Omental fat pad (tissue), 4 donors: ENCODE results near the gene IMPG2. TPM values are rescaled to one million over a fixed set of nuclear protein-coding genes. Genes with fewer than 3 reads are reported as not detected.

Experiments used
- ATAC-seq: fragments of 150-250 bp; one replicate; pipeline ENCODE4 v1.9.1; 2016; ENCODE audit warnings: mild to moderate bottlenecking, moderate library complexity; ENCODE audit not compliant: low FRiP score
- DNase-seq: peaks from one replicate; pipeline ENCODE4 v3.0.0-alpha.2; 2019; ENCODE audit warnings: low spot score
- total RNA-seq, 4 donors: library from RNA; depleted of rRNA; stranded (reverse); fragments of >200 nt; gene quantifications; one replicate each; pipeline ENCODE4 v1.1.0, GENCODE V29; 2016
- TF ChIP-seq, protein P1 (sequence below), 3 donors: fragments of 450-650 bp; IDR thresholded peaks; one replicate each; pipeline ENCODE4 v1.5.1; 2016 to 2017; ENCODE audit warnings: antibody characterized with exemption in 3 of 3, mild to moderate bottlenecking in 3 of 3, moderate library complexity in 2 of 3

IMPG2 gene
- total RNA-seq, 4 donors from 2014 or later: 0.13 to 0.56 (median 0.28) TPM

DNA sequence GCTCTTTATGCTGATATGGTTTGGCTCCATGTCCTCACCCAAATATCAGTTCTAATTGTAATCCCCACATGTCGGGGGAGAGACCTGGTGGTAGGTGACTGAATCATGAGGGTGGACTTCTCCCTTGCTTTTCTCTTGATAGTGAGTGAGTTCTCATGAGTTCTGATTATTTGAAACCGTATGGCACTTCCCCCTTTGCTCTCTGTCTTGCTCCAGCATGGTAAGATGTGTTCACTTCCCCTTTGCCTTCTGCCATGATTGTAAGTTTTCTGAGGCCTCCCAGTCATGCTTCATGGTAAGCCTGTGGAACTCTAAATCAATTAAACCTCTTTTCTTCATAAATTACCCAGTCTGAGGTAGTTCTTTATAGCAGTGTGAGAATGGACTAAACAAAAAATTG lies 107.6 kb downstream of the IMPG2 start:
- DNase-seq (no peak), ATAC-seq (no peak)
- TF ChIP-seq, protein P1, sequence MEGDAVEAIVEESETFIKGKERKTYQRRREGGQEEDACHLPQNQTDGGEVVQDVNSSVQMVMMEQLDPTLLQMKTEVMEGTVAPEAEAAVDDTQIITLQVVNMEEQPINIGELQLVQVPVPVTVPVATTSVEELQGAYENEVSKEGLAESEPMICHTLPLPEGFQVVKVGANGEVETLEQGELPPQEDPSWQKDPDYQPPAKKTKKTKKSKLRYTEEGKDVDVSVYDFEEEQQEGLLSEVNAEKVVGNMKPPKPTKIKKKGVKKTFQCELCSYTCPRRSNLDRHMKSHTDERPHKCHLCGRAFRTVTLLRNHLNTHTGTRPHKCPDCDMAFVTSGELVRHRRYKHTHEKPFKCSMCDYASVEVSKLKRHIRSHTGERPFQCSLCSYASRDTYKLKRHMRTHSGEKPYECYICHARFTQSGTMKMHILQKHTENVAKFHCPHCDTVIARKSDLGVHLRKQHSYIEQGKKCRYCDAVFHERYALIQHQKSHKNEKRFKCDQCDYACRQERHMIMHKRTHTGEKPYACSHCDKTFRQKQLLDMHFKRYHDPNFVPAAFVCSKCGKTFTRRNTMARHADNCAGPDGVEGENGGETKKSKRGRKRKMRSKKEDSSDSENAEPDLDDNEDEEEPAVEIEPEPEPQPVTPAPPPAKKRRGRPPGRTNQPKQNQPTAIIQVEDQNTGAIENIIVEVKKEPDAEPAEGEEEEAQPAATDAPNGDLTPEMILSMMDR (IDR thresholded peaks at IDR 0.05): no peak

DNA sequence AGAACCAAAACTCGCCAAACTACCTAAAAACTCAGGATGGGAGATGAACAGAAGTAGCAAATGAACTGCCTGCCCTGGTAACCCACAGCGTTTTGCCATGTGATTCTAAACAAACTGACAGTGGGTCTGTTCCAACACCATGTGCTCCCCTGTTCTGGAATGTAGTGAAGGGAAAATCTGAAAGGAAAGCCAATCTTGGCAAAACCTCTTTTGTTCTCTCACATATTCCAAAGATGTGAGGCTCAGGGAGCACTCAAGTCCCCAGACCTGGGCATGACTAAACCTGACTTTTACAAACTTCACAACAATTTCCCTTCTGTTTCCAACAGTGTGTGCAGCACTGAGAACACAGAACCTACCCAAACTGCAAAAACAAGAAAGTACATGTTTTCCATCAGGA lies 116.1 kb downstream of the IMPG2 start:
- DNase-seq (no peak), ATAC-seq (no peak)
- TF ChIP-seq, protein P1 (IDR thresholded peaks at IDR 0.05): no peak

DNA sequence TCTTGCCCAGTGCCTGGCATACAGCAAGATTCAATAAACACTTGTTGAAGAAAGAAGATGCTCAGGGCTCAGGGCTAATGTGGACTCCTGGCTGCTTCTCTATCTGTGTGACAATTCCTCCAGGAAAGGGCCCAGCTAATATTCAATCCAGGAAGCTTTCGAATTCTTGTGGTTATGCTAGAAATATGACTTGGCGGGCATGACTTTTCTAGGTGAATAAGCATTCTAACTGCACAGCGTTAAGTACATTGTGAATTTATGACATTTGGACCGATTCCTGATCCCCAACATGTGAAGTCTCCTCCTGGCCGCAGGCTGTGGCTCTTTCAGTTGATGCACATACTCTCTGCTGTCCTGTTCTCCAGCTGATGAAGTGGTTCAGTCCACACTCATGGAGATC lies 117.0 kb downstream of the IMPG2 start:
- no peak for ATAC-seq
- DNase-seq: no peak
- TF ChIP-seq, protein P1 (IDR thresholded peaks at IDR 0.05): no peak

DNA sequence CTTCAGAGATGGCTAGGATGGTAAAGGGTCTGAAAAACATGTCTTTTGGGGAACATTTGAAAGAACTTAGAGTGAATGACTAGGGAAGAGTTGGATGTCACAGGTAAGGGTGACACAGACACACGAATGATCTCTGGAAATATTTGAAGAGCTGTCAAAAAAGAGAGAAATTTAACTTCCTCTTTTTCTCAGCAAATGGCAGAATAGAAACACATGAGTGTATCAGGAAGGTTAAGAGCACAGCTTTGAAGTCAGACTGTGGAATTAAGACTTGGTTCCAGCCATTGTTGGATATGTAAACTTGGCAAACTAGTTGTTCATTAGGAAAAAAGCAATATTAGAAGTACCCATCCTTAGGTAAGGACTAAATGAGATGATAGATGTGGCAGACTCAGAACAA lies 117.7 kb downstream of the IMPG2 start:
- ATAC-seq: no peak
- TF ChIP-seq, protein P1 (IDR thresholded peaks at IDR 0.05): no peak
- no peak for DNase-seq

DNA sequence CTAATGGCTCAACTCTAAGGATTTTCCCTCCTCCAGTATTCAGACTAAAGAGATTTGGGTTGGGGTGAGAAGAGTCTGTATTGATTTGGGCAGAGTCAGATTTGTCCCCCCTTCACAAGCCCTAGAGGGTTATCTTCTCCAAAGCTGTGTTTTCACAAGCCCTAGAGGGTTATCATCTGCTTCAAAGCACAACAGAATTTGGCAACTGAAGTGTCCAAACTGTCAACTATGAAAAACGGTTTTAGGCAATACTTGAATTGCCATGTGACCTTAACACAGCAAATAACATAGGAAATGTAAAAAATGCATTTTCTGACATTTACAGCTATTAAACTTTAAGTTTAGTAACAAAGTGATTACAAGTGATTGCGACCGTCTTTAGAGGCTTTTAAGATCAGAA lies 119.9 kb downstream of the IMPG2 start:
- DNase-seq (no peak), ATAC-seq (no peak)
- TF ChIP-seq, protein P1 (IDR thresholded peaks at IDR 0.05): no peak

DNA sequence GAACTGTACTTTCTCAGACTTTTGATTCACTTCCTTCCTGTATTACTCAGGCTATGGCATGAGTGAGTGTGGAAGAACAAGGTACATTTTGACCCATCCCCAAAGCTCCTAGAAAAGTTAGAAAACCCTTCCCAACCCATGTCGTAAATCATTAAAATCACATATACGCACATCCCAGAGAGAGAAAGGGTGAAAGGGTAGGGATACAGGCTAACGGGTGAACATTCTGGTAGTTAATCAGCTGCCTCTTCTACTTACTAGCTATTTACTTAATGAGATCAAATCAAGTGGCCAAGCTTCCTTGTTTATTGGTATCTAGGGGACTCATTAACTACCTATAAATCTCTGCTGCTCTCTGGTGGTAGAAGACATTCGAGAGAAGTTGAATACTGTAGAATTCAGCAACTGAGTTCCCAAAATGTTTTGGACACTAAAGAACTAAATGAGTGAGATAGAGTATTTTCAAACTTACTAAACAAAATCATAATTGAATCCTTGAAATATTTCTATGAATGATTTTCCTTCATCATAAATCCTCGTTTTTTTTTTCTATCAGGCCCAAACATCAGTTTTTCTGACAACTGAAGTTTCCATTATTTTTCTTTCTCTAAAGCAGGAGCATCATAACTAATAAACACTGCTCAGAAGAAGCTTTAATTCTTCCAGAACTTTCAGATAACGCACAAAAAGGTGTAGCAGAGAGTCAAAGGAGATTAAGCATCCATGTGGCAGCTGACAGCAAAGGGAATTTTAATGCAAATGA lies 124.2 kb downstream of the IMPG2 start:
- ATAC-seq: peak; percentile 57
- TF ChIP-seq, protein P1 (IDR thresholded peaks at IDR 0.05): no peak
- no peak for DNase-seq

DNA sequence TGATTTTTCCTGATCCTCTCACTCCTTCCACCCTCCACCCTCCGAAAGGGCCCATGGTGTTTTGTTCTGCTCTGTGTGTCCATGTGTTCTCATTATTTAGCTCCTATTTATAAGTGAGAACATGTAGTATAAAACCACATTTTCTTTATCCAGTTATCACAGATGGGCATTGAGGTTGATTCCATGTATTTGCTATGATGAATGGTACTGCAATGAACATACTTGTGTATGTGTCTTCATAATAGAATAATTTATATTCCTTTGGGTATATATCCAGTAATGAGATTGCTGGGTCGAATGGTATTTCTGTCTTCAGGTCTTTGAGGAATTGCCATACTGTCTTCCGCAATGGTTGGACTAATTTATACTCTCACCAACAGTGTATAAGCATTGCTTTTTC lies 126.0 kb downstream of the IMPG2 start:
- TF ChIP-seq, protein P1 (IDR thresholded peaks at IDR 0.05): no peak
- DNase-seq (no peak), ATAC-seq (no peak)
